Camera-type eye (tissue), 1 donor: Measurements from ENCODE around the gene EIF2S3. TPM values are rescaled to one million over a fixed set of nuclear protein-coding genes. Genes with fewer than 3 reads are reported as not detected.

Source experiments
- total RNA-seq: library from RNA; depleted of rRNA; stranded (reverse); fragments of >200 nt; gene quantifications from one replicate; pipeline ENCODE4 v1.2.3, GENCODE V29; 2014

The EIF2S3 gene
- 150 TPM for total RNA-seq

GRCh38 chrX:24054182-24055042 is at the start of gene EIF2S3:
Gene EIF2S3 (plus strand): TSS chrX:24054956. CDS start chrX:24054969, 13 bp downstream.

GRCh38 chrX:24027086-24027485 is 27.7 kb upstream of the EIF2S3 start, which contains the start of gene KLHL15:
Gene KLHL15 (minus strand): TSS chrX:24027186. CDS start chrX:24006693, 20,493 bp downstream.

Other genes starting within 250 kb of the EIF2S3 start
- 16.9 TPM for gene APOO, start 147.0 kb upstream of the EIF2S3 start, total RNA-seq
- gene CXorf58, start 146.9 kb upstream of the EIF2S3 start, total RNA-seq: 0.22 TPM
- gene KLHL15, start 27.8 kb upstream of the EIF2S3 start, total RNA-seq: 33.3 TPM
- gene ZFX, start 94.8 kb downstream of the EIF2S3 start, total RNA-seq: 128 TPM